Stimulated activated naive B cell treated with anti-CD40 and anti-IgM and Interleukin-4, amounts not matched to agents 10 μg/mL and 1 μg/mL and 100 μg/mL, for 72 hours (primary cell): ENCODE results near the gene USP46.

Source experiments
- ATAC-seq, 2 donors: fragments of 150-1000 bp; cut with Tn5 transposase; replicated peaks; 2 replicates each; pipeline ENCODE4 v1.10.0; 2021; ENCODE audit warnings: moderate library complexity in 1 of 2
- DNase-seq: peaks from one replicate; pipeline ENCODE4 v3.0.0; 2021
- H3K27ac Mint-ChIP-seq: one replicate; pipeline ENCODE4 v1.8.0; 2022; ENCODE audit warnings: mild to moderate bottlenecking, mixed read lengths
- H3K27me3 Mint-ChIP-seq, 2 donors: one replicate each; pipeline ENCODE4 v1.8.0; 2022; ENCODE audit warnings: mixed read lengths in 2 of 2
- H3K36me3 Mint-ChIP-seq, 2 donors: one replicate each; pipeline ENCODE4 v1.8.0; 2022; ENCODE audit warnings: mixed read lengths in 2 of 2, mild to moderate bottlenecking in 1 of 2
- H3K4me1 Mint-ChIP-seq, 2 donors: one replicate each; pipeline ENCODE4 v1.8.0; 2022; ENCODE audit warnings: mixed read lengths in 2 of 2, mild to moderate bottlenecking in 1 of 2
- H3K4me3 Mint-ChIP-seq, 2 donors: one replicate each; pipeline ENCODE4 v1.8.0; 2022; ENCODE audit warnings: mild to moderate bottlenecking in 2 of 2, mixed read lengths in 2 of 2, moderate library complexity in 1 of 2
- H3K9me3 Mint-ChIP-seq, 2 donors: one replicate each; pipeline ENCODE4 v1.8.0; 2022; ENCODE audit warnings: mixed read lengths in 2 of 2, mild to moderate bottlenecking in 1 of 2

USP46 gene

GRCh38 chr4:52670121-52670520 lies 11.0 kb upstream of the USP46 start:
- Mint-ChIP-seq H3K4me3 (no peak overlapping the region), H3K27ac (no peak overlapping the region), H3K9me3 (peaks cover 0 to 2% of the 10 kb centered on the region in 2 donors), H3K4me1 (peaks cover 0 to 2% of the 10 kb centered on the region in 2 donors), H3K36me3 (no peaks in the 10 kb centered on the region), H3K27me3 (peaks cover 31% of the 10 kb centered on the region in 2 donors)
- no peak for DNase-seq
- ATAC-seq = no peak

GRCh38 chr4:52665592-52665991 lies 6.5 kb upstream of the USP46 start:
- DNase-seq (no peak), ATAC-seq (peak; percentile 88)
- Mint-ChIP-seq H3K4me1 (peaks cover 9 to 10% of the 10 kb centered on the region in 2 donors), H3K9me3 (no peaks in the 10 kb centered on the region), H3K27ac (no peak overlapping the region), H3K36me3 (peaks cover 15 to 17% of the 10 kb centered on the region in 2 donors), H3K27me3 (peaks cover 24 to 25% of the 10 kb centered on the region in 2 donors), H3K4me3 (no peak overlapping the region)

DNA sequence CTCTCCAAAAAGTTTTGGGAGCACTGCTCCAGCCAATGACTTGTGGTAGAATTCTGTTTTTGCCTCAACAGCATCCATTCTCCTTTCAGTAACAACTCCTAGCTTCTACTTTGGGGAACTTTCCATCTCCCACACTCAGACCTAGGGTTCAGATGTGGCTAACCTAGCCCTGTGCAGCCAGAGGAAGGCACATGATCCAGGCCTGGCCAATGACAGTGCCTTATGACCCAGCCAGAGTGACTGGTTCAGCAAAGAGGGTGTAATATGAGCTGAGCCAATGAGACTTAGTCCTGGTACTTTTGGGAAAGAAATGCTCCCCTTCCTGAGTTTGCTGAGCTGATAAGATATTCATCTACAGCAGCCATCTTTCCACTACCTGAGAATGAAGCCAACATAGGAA lies 5.4 kb upstream of the USP46 start:
- H3K4me1 Mint-ChIP-seq = peaks cover 14 to 17% of the 10 kb centered on the region in 2 donors
- peaks cover 18 to 20% of the 10 kb centered on the region in 2 donors for H3K36me3 Mint-ChIP-seq
- H3K9me3 Mint-ChIP-seq = no peaks in the 10 kb centered on the region
- no peak overlapping the region for H3K4me3 Mint-ChIP-seq
- peak in 1 of 2 donors; percentile 25 for ATAC-seq
- peaks cover 24 to 25% of the 10 kb centered on the region in 2 donors for H3K27me3 Mint-ChIP-seq
- H3K27ac Mint-ChIP-seq = no peak overlapping the region
- no peak for DNase-seq

GRCh38 chr4:52661966-52662690 lies 3.0 kb upstream of the USP46 start:
- DNase-seq (no peak), ATAC-seq (peak in 1 of 2 donors; percentile 20)
- Mint-ChIP-seq H3K36me3 (peaks cover 21 to 27% of the 10 kb centered on the region in 2 donors), H3K27me3 (peaks cover 10 to 11% of the 10 kb centered on the region in 2 donors), H3K4me1 (peaks cover 22 to 31% of the 10 kb centered on the region in 2 donors), H3K27ac (no peak overlapping the region), H3K9me3 (no peaks in the 10 kb centered on the region), H3K4me3 (no peak overlapping the region)

- H3K27ac Mint-ChIP-seq = no peak overlapping the region
- no peaks in the 10 kb centered on the region for H3K9me3 Mint-ChIP-seq
- H3K27me3 Mint-ChIP-seq = peaks cover 3 to 4% of the 10 kb centered on the region in 2 donors
- H3K36me3 Mint-ChIP-seq = peaks cover 24 to 30% of the 10 kb centered on the region in 2 donors
- no peak for DNase-seq
- ATAC-seq = no peak
- H3K4me3 Mint-ChIP-seq = peak overlapping the region; percentile 53 to 84
- H3K4me1 Mint-ChIP-seq = peaks cover 26 to 39% of the 10 kb centered on the region in 2 donors
Measured at GRCh38 chr4:52660643-52661042, 1.5 kb upstream of the USP46 start.

GRCh38 chr4:52659722-52660261 lies 691 bp upstream of the USP46 start:
- ATAC-seq (peak; percentile 25 to 30), DNase-seq (no peak)
- H3K27me3 Mint-ChIP-seq = no peaks in the 10 kb centered on the region
- H3K27ac Mint-ChIP-seq = peak overlapping the region; percentile 91
- H3K9me3 Mint-ChIP-seq = no peaks in the 10 kb centered on the region
- peak overlapping the region; percentile 84 to 88 for H3K4me3 Mint-ChIP-seq
- peaks cover 25 to 42% of the 10 kb centered on the region in 2 donors for H3K4me1 Mint-ChIP-seq
- peaks cover 24 to 30% of the 10 kb centered on the region in 2 donors for H3K36me3 Mint-ChIP-seq

- ATAC-seq (peak in 1 of 2 donors; percentile 25), DNase-seq (no peak)
- H3K9me3 Mint-ChIP-seq = no peaks in the 10 kb centered on the region
- peaks cover 25 to 42% of the 10 kb centered on the region in 2 donors for H3K4me1 Mint-ChIP-seq
- no peak overlapping the region for H3K27ac Mint-ChIP-seq
- no peaks in the 10 kb centered on the region for H3K27me3 Mint-ChIP-seq
- peaks cover 23 to 30% of the 10 kb centered on the region in 2 donors for H3K36me3 Mint-ChIP-seq
- peak overlapping the region; percentile 88 to 90 for H3K4me3 Mint-ChIP-seq
Measured at GRCh38 chr4:52658641-52659000, 480 bp downstream of the USP46 start.

DNA sequence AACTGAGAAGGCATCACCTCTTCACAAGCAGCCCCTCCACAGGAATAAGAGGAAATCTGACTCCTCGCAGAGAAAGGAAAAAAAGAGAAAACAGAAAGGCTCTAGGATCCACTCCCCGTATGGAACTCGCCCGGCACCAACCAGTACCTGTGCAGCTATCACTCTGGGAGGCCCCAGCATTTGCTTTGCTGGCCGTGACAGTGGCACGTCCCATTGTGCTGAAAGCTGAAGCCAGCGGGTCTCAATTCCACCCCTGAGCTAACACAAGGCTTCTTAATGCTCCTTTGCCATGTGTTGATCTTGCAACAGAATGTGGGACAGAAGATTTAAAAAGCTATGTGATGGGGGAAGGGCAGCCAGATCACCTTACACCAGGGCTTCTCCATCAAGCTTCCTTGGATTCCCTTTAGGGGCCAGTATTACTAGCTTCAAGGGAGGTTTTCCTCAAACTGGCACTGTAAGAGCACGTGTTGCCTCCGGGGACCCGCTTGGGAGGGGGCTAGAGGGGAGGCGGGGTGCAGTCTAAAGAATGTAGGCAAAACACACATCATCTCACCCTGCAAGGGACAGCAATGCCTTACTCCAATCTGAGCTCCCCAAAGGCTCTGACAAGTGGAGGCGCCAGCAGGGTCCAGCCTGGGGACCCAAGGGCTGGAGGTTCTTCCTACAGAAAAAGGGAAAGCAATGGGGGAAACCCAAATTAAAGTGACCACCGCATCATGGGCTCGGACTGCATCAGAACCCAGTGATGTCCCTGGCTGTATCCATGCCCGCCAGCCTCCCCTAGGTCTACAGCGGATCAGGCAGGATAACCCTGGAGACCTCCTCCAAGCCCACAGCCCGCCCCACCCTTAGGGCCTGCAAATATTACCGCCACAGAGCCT lies 1.2 kb downstream of the USP46 start:
- Mint-ChIP-seq H3K9me3 (no peaks in the 10 kb centered on the region), H3K27ac (peak overlapping the region; percentile 56), H3K4me1 (peaks cover 25 to 42% of the 10 kb centered on the region in 2 donors), H3K36me3 (peaks cover 23 to 30% of the 10 kb centered on the region in 2 donors), H3K4me3 (peak overlapping the region; percentile 60 to 88), H3K27me3 (no peaks in the 10 kb centered on the region)
- no peak for DNase-seq
- no peak for ATAC-seq

GRCh38 chr4:52657292-52657617 lies 1.8 kb downstream of the USP46 start:
- Mint-ChIP-seq H3K9me3 (no peaks in the 10 kb centered on the region), H3K27ac (no peak overlapping the region), H3K4me1 (peaks cover 25 to 41% of the 10 kb centered on the region in 2 donors), H3K27me3 (no peaks in the 10 kb centered on the region), H3K36me3 (peaks cover 19 to 26% of the 10 kb centered on the region in 2 donors), H3K4me3 (peak overlapping the region in 1 of 2 donors; percentile 88)
- DNase-seq (no peak), ATAC-seq (no peak)

DNA sequence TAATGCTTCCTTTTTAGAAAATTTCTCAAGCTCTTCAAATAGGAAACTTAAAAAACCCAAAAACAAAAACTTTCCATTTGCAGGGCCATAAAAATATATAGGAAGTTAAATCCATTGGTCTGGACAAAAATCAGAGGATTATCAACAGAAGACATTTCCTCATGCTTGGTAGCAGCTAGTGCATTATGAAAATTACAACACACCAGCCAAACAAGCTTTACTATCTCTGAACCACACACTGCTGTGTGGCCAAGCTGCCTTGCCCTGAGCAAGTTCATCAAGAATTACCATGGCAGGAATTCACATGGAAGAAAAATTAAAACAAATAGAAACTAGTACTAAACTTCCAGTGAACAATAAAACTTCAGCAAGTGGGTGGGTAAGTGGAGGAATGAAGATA lies 3.6 kb downstream of the USP46 start:
- Mint-ChIP-seq H3K9me3 (no peaks in the 10 kb centered on the region), H3K4me1 (peaks cover 16 to 38% of the 10 kb centered on the region in 2 donors), H3K27me3 (no peaks in the 10 kb centered on the region), H3K4me3 (no peak overlapping the region), H3K36me3 (peaks cover 13 to 19% of the 10 kb centered on the region in 2 donors), H3K27ac (no peak overlapping the region)
- ATAC-seq = no peak
- no peak for DNase-seq

GRCh38 chr4:52651996-52652672 lies 7.0 kb downstream of the USP46 start:
- H3K4me1 Mint-ChIP-seq = peaks cover 10 to 35% of the 10 kb centered on the region in 2 donors
- H3K36me3 Mint-ChIP-seq = peaks cover 13 to 22% of the 10 kb centered on the region in 2 donors
- H3K27ac Mint-ChIP-seq = no peak overlapping the region
- no peaks in the 10 kb centered on the region for H3K9me3 Mint-ChIP-seq
- no peak overlapping the region for H3K4me3 Mint-ChIP-seq
- no peak for DNase-seq
- ATAC-seq = no peak
- H3K27me3 Mint-ChIP-seq = no peaks in the 10 kb centered on the region

GRCh38 chr4:52648836-52649235 lies 10.3 kb downstream of the USP46 start:
- H3K27me3 Mint-ChIP-seq = no peaks in the 10 kb centered on the region
- H3K4me1 Mint-ChIP-seq = peaks cover 16 to 44% of the 10 kb centered on the region in 2 donors
- H3K27ac Mint-ChIP-seq = no peak overlapping the region
- no peak for DNase-seq
- no peak overlapping the region for H3K4me3 Mint-ChIP-seq
- peaks cover 12 to 25% of the 10 kb centered on the region in 2 donors for H3K36me3 Mint-ChIP-seq
- ATAC-seq = peak; percentile 31 to 45
- H3K9me3 Mint-ChIP-seq = no peaks in the 10 kb centered on the region

- no peak overlapping the region for H3K4me3 Mint-ChIP-seq
- no peaks in the 10 kb centered on the region for H3K9me3 Mint-ChIP-seq
- peaks cover 23 to 58% of the 10 kb centered on the region in 2 donors for H3K4me1 Mint-ChIP-seq
Measured at GRCh38 chr4:52646741-52647140, 12.4 kb downstream of the USP46 start.

GRCh38 chr4:52646096-52646495 lies 13.0 kb downstream of the USP46 start:
- ATAC-seq = no peak
- H3K4me1 Mint-ChIP-seq = peaks cover 29 to 64% of the 10 kb centered on the region in 2 donors

More at GRCh38 chr4:52646741-52647140, 12.4 kb downstream of the USP46 start:
- Mint-ChIP-seq H3K27ac (no peak overlapping the region), H3K27me3 (no peaks in the 10 kb centered on the region), H3K36me3 (peaks cover 9 to 28% of the 10 kb centered on the region in 2 donors)
- ATAC-seq (no peak), DNase-seq (no peak)

More at GRCh38 chr4:52646096-52646495, 13.0 kb downstream of the USP46 start:
- no peaks in the 10 kb centered on the region for H3K27me3 Mint-ChIP-seq
- no peaks in the 10 kb centered on the region for H3K9me3 Mint-ChIP-seq
- H3K4me3 Mint-ChIP-seq = no peak overlapping the region
- DNase-seq = no peak
- no peak overlapping the region for H3K27ac Mint-ChIP-seq
- peaks cover 8 to 27% of the 10 kb centered on the region in 2 donors for H3K36me3 Mint-ChIP-seq
